OCI-LY7 (cell line): ENCODE measurements around the gene PFKFB2. TPM values are rescaled to one million over a fixed set of nuclear protein-coding genes. Genes with fewer than 3 reads are reported as not detected.

Experiments used
- BruUV-seq: library from RNA; stranded (reverse); fragments of 400-500 nt; replicated peaks from 2 replicates; lab custom pipeline; 2021; lab: Mats Ljungman, UMichigan
- CTCF ChIA-PET: fragments of 300-600 bp; sonication (Branson Sonifier 250); formaldehyde crosslinking; loops from one replicate; lab custom pipeline; 2022; ENCODE audit warnings: antibody characterized with exemption; ENCODE audit not compliant: unreplicated experiment; lab: Charles Lee
- POLR2A ChIA-PET: fragments of 300-600 bp; sonication (Branson Sonifier 250); formaldehyde crosslinking; loops from one replicate; lab custom pipeline; 2022; ENCODE audit warnings: antibody characterized with exemption; lab: Charles Lee
- DNase-seq: peaks from one replicate; pipeline ENCODE4 v3.0.0-alpha.2; 2015; ENCODE audit warnings: low spot score
- H2AFZ ChIP-seq: fragments of 200-600 bp; sonication (generic), shearing (Covaris generic); 2 replicates; pipeline ENCODE4 v1.6.1; 2014; ENCODE audit warnings: mild to moderate bottlenecking, antibody characterized with exemption, low read length, moderate library complexity
- H3K27ac ChIP-seq: fragments of 200-600 bp; sonication (generic); 2 replicates; pipeline ENCODE4 v1.5.1; 2014; ENCODE audit warnings: mixed run types, low read depth, mild to moderate bottlenecking, moderate library complexity, low read length, inconsistent platforms; ENCODE audit not compliant: poor library complexity, severe bottlenecking
- H3K36me3 ChIP-seq: fragments of 200-600 bp; sonication (generic); 2 replicates; pipeline ENCODE4 v1.6.1; 2014; ENCODE audit warnings: mild to moderate bottlenecking, antibody characterized with exemption, low read length, moderate library complexity, mixed read lengths; ENCODE audit not compliant: insufficient read depth
- H3K4me1 ChIP-seq: fragments of 200-600 bp; sonication (generic); 2 replicates; pipeline ENCODE4 v1.5.1; 2014; ENCODE audit warnings: mild to moderate bottlenecking, low read length; ENCODE audit not compliant: insufficient read depth, poor library complexity, severe bottlenecking
- H3K4me2 ChIP-seq: fragments of 200-600 bp; sonication (generic); 2 replicates; pipeline ENCODE4 v1.6.1; 2014; ENCODE audit warnings: mild to moderate bottlenecking, low read length
- H3K4me3 ChIP-seq: fragments of 200-600 bp; sonication (generic); 2 replicates; pipeline ENCODE4 v1.5.1; 2014; ENCODE audit warnings: mild to moderate bottlenecking, low read depth, low read length; ENCODE audit not compliant: poor library complexity, severe bottlenecking
- H3K79me2 ChIP-seq: fragments of 200-600 bp; sonication (generic); 2 replicates; pipeline ENCODE4 v1.6.1; 2016; ENCODE audit warnings: low read depth, mild to moderate bottlenecking, low read length, moderate library complexity, mixed read lengths; ENCODE audit not compliant: insufficient read depth
- H3K9me2 ChIP-seq: fragments of 200-600 bp; sonication (generic); 2 replicates; pipeline ENCODE4 v1.6.1; 2016; ENCODE audit warnings: mild to moderate bottlenecking, low read length, mixed read lengths; ENCODE audit not compliant: insufficient read depth
- H3K9me3 ChIP-seq: fragments of 200-600 bp; sonication (generic); 2 replicates; pipeline ENCODE4 v1.6.1; 2014; ENCODE audit warnings: mild to moderate bottlenecking, mixed run types, low read length, mixed read lengths
- H4K20me1 ChIP-seq: fragments of 200-600 bp; sonication (generic); 2 replicates; pipeline ENCODE4 v1.6.1; 2014; ENCODE audit warnings: mild to moderate bottlenecking, antibody characterized with exemption, low read length, moderate library complexity, mixed read lengths; ENCODE audit not compliant: insufficient read depth
- CTCF ChIP-seq: fragments of 200-600 bp; sonication (generic); conservative IDR thresholded peaks from 2 replicates; pipeline ENCODE4 v1.5.1; 2014; ENCODE audit warnings: mild to moderate bottlenecking, antibody characterized with exemption, low read length, moderate library complexity, mixed read lengths
- EZH2phosphoT487 ChIP-seq: fragments of 200-600 bp; sonication (generic); IDR thresholded peaks from 2 replicates; pipeline ENCODE4 v1.6.1; 2018; ENCODE audit warnings: low read depth, borderline replicate concordance, mild to moderate bottlenecking, mixed run types, antibody characterized with exemption, low read length, moderate library complexity, mixed read lengths
- intact Hi-C: fragments of 100-400 bp; cut with micrococcal nuclease; formaldehyde crosslinking; loops from one replicate; pipeline ENCODE4 v1.10.0; 2022; ENCODE audit not compliant: unreplicated experiment
- total RNA-seq, 2 experiments: library from RNA; depleted of rRNA in 1 of 2; stranded (reverse); fragments of >200 nt in 1 of 2; shearing (Covaris generic) in 1 of 2; gene quantifications; 2 replicates each; pipeline ENCODE4 v1.2.3, GENCODE V29; 2014 to 2022

PFKFB2 gene
- total RNA-seq, 2 experiments from 2014 or later: 9.8 to 13.1 TPM

- Histone ChIP-seq H3K27ac (no peak overlapping the region), H3K9me3 (no peaks in the 10 kb centered on the region), H3K36me3 (no peaks in the 10 kb centered on the region), H3K4me3 (no peak overlapping the region), H3K4me1 (no peaks in the 10 kb centered on the region), H2AFZ (no peak overlapping the region), H4K20me1 (no peaks in the 10 kb centered on the region), H3K4me2 (no peak overlapping the region), H3K9me2 (no peaks in the 10 kb centered on the region), H3K79me2 (no peaks in the 10 kb centered on the region)
- ChIA-PET CTCF (interaction anchor here (0.6 kb wide), 1 partner anchor 255 kb away, joined by 3 read pairs; no protein-coding TSS in a partner anchor), POLR2A (interaction anchor here (1.3 to 1.4 kb wide), 3 partner anchors 9 to 20 kb away, joined by 3 to 4 read pairs (median 3); no protein-coding TSS in a partner anchor)
- intact Hi-C loops: no loop called here
- TF ChIP-seq EZH2phosphoT487 (no peak), CTCF (no peak)
- no peak for DNase-seq
- BruUV-seq: no TSS peak
Measured at GRCh38 chr1:207027206-207027777, 25.8 kb upstream of the PFKFB2 start.

- no peaks in the 10 kb centered on the region for H3K9me3 ChIP-seq
- H3K4me3 ChIP-seq: no peak overlapping the region
- intact Hi-C loops: no loop called here
- DNase-seq: no peak
- no peaks in the 10 kb centered on the region for H4K20me1 ChIP-seq
- no peaks in the 10 kb centered on the region for H3K9me2 ChIP-seq
- no TSS peak for BruUV-seq
- no peak overlapping the region for H2AFZ ChIP-seq
- H3K79me2 ChIP-seq: no peaks in the 10 kb centered on the region
- no peaks in the 10 kb centered on the region for H3K4me1 ChIP-seq
- CTCF ChIA-PET: no interaction called here
- H3K4me2 ChIP-seq: no peak overlapping the region
- POLR2A ChIA-PET: no interaction called here
- TF ChIP-seq CTCF (no peak), EZH2phosphoT487 (no peak)
- H3K36me3 ChIP-seq: no peaks in the 10 kb centered on the region
- H3K27ac ChIP-seq: no peak overlapping the region
Measured at GRCh38 chr1:207027921-207028320, 25.2 kb upstream of the PFKFB2 start.

GRCh38 chr1:207028884-207029650 lies 24.0 kb upstream of the PFKFB2 start:
- H3K9me3 ChIP-seq: no peaks in the 10 kb centered on the region
- H3K4me1 ChIP-seq: no peaks in the 10 kb centered on the region
- no peak overlapping the region for H3K4me2 ChIP-seq
- ChIA-PET CTCF (interaction anchor here (0.5 kb wide), 1 partner anchor 1504 kb away, joined by 3 read pairs; no protein-coding TSS in a partner anchor), POLR2A (interaction anchor here (0.6 to 0.7 kb wide), 2 partner anchors 25 to 32 kb away, joined by 3 read pairs; no protein-coding TSS in a partner anchor)
- no TSS peak for BruUV-seq
- H3K9me2 ChIP-seq: no peaks in the 10 kb centered on the region
- no peak for DNase-seq
- H3K79me2 ChIP-seq: no peaks in the 10 kb centered on the region
- no peak overlapping the region for H3K4me3 ChIP-seq
- intact Hi-C loops: no loop called here
- no peaks in the 10 kb centered on the region for H3K36me3 ChIP-seq
- no peak overlapping the region for H2AFZ ChIP-seq
- no peaks in the 10 kb centered on the region for H4K20me1 ChIP-seq
- H3K27ac ChIP-seq: no peak overlapping the region
- TF ChIP-seq EZH2phosphoT487: no peak
- TF ChIP-seq CTCF: no peak
